ENCODE measurements around the gene INSM1.

INSM1 gene

DNA sequence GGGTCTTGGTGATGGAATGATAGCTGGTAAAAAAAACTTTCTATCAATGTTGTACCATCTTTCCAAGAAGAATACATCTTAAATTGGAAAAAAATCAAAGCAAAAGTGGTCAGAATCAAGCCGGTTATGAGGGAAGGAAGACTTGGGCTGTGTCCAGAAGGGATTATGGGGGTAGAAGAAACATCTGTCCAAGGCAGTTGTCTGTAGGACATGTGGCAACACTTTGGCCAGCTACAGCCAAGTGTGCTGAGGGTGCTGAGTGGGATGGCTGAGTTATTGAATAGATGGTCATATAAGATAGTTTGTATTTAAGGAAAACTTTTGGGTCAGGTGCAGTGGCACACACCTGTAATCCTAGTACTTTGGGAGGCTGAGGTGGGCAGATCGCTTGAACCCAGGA, 38.4 kb downstream of the INSM1 start:
- no peak overlapping the region for H3K27ac ChIP-seq
- no peaks in the 10 kb centered on the region for H3K27me3 ChIP-seq
- no peak for DNase-seq
- TF ChIP-seq, protein P1, sequence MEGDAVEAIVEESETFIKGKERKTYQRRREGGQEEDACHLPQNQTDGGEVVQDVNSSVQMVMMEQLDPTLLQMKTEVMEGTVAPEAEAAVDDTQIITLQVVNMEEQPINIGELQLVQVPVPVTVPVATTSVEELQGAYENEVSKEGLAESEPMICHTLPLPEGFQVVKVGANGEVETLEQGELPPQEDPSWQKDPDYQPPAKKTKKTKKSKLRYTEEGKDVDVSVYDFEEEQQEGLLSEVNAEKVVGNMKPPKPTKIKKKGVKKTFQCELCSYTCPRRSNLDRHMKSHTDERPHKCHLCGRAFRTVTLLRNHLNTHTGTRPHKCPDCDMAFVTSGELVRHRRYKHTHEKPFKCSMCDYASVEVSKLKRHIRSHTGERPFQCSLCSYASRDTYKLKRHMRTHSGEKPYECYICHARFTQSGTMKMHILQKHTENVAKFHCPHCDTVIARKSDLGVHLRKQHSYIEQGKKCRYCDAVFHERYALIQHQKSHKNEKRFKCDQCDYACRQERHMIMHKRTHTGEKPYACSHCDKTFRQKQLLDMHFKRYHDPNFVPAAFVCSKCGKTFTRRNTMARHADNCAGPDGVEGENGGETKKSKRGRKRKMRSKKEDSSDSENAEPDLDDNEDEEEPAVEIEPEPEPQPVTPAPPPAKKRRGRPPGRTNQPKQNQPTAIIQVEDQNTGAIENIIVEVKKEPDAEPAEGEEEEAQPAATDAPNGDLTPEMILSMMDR (IDR thresholded peaks at IDR 0.05): no peak
- intact Hi-C loops (cut with DNase I; ENCODE audit: low total_unique reads): no loop called here
- H3K36me3 ChIP-seq: peaks cover 0 to 22% (median 0%) of the 10 kb centered on the region in 3 donors
- H3K4me3 ChIP-seq: no peak overlapping the region
- H3K9me3 ChIP-seq: no peaks in the 10 kb centered on the region
- no peaks in the 10 kb centered on the region for H3K4me1 ChIP-seq

DNA sequence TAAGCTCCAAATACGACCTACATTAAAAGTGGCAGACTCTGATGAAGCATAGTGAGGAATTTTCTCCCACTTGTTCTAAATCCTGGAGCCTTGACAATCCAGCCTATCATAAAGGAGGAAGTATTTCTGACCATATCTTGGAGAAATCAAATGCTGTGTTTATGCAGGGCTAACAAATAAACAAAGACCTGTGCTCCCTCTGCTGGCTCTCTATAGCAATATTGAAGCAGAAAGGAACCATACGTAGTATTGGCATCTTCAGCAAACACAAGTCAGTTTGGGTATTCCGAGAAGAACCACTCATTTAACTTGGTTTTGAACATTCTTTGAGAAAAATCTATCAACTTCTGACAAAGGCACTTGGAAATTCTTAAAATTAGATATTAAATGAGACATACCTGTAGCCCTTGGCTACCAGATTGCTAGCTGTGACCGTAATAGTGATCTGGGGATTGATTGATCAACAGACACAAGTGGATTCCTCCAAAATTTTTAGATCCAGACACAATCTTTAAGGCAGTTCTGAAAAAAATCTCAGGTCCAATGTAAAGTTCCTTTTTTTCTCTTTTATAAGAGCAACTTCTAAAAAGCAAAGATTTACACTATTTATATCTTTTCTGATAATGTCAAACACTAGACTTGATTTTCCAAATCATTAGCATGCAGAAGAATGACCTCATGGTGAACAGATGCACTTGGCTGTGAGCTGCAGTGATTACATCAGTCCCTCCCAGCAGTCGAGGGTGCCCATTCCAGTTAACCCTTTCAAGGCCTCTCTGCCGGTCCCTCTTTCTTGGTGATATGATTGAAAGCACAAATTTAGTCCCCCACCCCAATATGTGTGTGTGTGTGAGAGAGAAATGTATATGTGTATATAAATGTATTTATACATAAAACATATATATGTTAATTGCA, 40.2 kb downstream of the INSM1 start:
- H3K36me3 ChIP-seq: peaks cover 0 to 22% (median 0%) of the 10 kb centered on the region in 3 donors
- TF ChIP-seq, protein P1 (IDR thresholded peaks at IDR 0.05): no peak
- intact Hi-C loops (cut with DNase I; ENCODE audit: low total_unique reads): no loop called here

DNA sequence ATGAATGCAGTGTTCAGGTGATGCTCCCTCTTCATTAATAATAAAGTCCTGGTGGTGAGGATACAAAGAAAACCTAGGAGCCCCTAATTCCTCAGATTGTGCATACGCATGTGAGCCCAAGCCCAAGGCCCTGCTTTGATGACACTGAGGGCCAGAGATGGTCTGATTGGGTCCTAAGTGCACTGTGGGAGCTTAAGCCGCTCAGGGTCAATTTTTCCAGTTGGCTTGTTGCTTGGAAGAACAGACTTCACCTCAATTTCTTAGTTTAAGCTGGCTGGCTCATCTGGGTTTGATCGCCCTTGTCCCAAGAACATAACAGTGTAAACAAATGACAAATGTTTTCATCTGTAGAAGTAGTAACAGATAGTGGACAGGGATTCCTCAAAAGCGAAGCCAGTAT, 41.4 kb downstream of the INSM1 start:
- peaks cover 0 to 12% (median 0%) of the 10 kb centered on the region in 3 donors for H3K36me3 ChIP-seq
- H3K27me3 ChIP-seq: no peaks in the 10 kb centered on the region
- no peak overlapping the region for H3K4me3 ChIP-seq
- H3K9me3 ChIP-seq: no peaks in the 10 kb centered on the region
- no peak for DNase-seq
- no peaks in the 10 kb centered on the region for H3K4me1 ChIP-seq
- intact Hi-C loops (cut with DNase I; ENCODE audit: low total_unique reads): no loop called here
- TF ChIP-seq, protein P1 (IDR thresholded peaks at IDR 0.05): no peak
- H3K27ac ChIP-seq: no peak overlapping the region

More for the DNA sequence above, 40.2 kb downstream of the INSM1 start:
- no peak for DNase-seq
- Histone ChIP-seq H3K27me3 (no peaks in the 10 kb centered on the region), H3K27ac (no peak overlapping the region), H3K4me3 (no peak overlapping the region), H3K4me1 (no peaks in the 10 kb centered on the region), H3K9me3 (no peaks in the 10 kb centered on the region)

DNA sequence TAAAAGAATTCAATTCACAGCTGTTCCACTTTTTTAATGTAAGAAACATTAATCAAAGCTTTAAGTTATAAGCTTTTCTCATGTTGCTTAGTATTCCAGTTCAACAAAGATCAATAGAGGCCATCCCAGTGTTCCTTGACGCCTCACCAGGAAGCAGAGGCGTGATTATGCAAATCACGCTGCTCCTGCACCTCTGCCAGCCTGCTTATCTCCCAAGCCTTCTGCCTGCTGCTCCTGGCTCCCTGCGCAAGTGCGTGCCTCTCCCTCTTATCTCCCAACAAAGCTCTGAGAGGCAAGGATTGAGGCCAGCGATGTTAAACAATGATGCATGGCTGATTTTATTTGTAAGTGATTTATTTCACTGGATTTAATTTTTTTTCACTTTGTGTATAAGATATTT, 42.8 kb downstream of the INSM1 start:
- DNase-seq: no peak
- intact Hi-C loops (cut with DNase I; ENCODE audit: low total_unique reads): no loop called here
- H3K27ac ChIP-seq: no peak overlapping the region
- no peaks in the 10 kb centered on the region for H3K4me1 ChIP-seq
- peaks cover 0 to 12% (median 0%) of the 10 kb centered on the region in 3 donors for H3K36me3 ChIP-seq
- H3K4me3 ChIP-seq: no peak overlapping the region
- H3K9me3 ChIP-seq: no peaks in the 10 kb centered on the region
- no peaks in the 10 kb centered on the region for H3K27me3 ChIP-seq
- TF ChIP-seq, protein P1 (IDR thresholded peaks at IDR 0.05): no peak

DNA sequence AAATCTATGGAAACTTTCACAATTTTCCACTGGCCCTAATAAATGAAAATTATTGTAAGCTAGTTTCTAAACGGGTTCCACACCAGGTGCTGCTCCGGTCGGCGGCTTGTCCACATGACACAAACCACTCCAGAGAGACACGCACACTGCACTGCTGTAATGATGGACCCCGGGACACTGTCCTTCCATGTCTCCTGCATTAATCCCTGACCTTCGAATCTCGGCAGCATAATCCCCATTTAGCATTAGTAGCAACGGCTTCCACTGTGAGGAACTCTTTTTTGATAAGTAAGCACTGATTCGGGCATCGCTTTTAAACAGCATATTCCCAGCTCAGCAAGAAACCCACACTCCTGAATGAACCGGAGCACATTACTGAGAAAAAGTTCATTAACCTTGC, 43.5 kb downstream of the INSM1 start:
- no peaks in the 10 kb centered on the region for H3K4me1 ChIP-seq
- intact Hi-C loops (cut with DNase I; ENCODE audit: low total_unique reads): no loop called here
- no peaks in the 10 kb centered on the region for H3K27me3 ChIP-seq
- H3K9me3 ChIP-seq: no peaks in the 10 kb centered on the region
- H3K27ac ChIP-seq: no peak overlapping the region
- H3K4me3 ChIP-seq: no peak overlapping the region
- peaks cover 0 to 11% (median 0%) of the 10 kb centered on the region in 3 donors for H3K36me3 ChIP-seq
- DNase-seq: no peak
- TF ChIP-seq, protein P1 (IDR thresholded peaks at IDR 0.05): no peak

Data from tibial artery (tissue), 4 donors.